Measurements from ENCODE around the gene LPIN1. TPM values are rescaled to one million over a fixed set of nuclear protein-coding genes. Genes with fewer than 3 reads are reported as not detected.

Gene LPIN1
- total RNA-seq, 2 experiments from 2014 or later: 115 to 128 TPM

DNA sequence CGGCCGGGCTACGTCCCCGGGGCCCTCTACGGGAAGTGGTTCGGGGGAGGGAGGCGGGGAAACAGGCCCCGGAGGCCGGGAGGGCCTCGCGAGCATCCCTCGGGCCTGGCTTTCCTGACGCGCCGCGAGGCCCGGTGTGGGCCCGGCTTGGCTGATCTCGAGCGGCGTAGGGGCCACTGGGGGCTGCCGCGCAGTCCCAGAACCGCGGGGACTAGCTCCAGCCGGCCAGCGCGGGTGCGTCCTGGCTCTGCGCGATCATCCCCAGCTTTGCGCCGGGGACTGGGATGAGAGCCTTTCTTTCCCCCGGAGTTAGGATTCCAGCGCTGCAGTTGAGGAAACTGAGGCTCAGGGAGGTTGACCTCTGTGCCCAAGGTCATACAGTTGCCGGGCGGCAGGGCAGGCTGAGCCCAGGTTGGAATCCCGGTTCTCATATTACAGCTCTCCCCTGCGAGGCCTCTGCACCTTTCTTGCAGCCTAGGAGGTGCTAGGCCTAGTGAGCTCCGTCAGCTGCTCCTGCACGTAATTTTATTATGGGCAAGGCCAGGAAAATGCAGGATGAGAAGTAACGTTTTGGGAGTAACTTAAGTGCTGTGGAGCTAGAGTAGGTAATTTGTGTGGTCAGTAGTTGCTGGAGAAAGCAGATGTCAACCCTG is 501 bp downstream of the LPIN1 start:
- Histone ChIP-seq H3K27ac (ENCODE audit: low read depth in 1 of 2, low read length in 2 of 2) (peak overlapping the region; percentile 71 to 80), H3K4me3 (ENCODE audit: low read length) (peak overlapping the region; percentile 74), H3K9me3 (ENCODE audit: control insufficient read depth in 1 of 2, insufficient read depth in 1 of 2, low read length in 2 of 2) (no peaks in the 10 kb centered on the region), H3K4me1 (ENCODE audit: insufficient read depth, low read length) (peaks cover 78% of the 10 kb centered on the region), H3K27me3 (ENCODE audit: control insufficient read depth in 1 of 2, insufficient read depth in 2 of 2, low read length in 2 of 2) (no peaks in the 10 kb centered on the region), H3K36me3 (ENCODE audit: insufficient read depth, low read length) (no peaks in the 10 kb centered on the region)
- TF ChIP-seq, protein P1, sequence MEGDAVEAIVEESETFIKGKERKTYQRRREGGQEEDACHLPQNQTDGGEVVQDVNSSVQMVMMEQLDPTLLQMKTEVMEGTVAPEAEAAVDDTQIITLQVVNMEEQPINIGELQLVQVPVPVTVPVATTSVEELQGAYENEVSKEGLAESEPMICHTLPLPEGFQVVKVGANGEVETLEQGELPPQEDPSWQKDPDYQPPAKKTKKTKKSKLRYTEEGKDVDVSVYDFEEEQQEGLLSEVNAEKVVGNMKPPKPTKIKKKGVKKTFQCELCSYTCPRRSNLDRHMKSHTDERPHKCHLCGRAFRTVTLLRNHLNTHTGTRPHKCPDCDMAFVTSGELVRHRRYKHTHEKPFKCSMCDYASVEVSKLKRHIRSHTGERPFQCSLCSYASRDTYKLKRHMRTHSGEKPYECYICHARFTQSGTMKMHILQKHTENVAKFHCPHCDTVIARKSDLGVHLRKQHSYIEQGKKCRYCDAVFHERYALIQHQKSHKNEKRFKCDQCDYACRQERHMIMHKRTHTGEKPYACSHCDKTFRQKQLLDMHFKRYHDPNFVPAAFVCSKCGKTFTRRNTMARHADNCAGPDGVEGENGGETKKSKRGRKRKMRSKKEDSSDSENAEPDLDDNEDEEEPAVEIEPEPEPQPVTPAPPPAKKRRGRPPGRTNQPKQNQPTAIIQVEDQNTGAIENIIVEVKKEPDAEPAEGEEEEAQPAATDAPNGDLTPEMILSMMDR (IDR thresholded peaks at IDR 0.05): no peak
- Mint-ChIP-seq H3K36me3 (ENCODE audit: low read depth) (no peaks in the 10 kb centered on the region), H3K4me1 (ENCODE audit: low read depth) (peaks cover 80% of the 10 kb centered on the region), H3K4me3 (peak overlapping the region; percentile 77), H3K27me3 (no peaks in the 10 kb centered on the region), H3K27ac (peak overlapping the region; percentile 95), H3K9me3 (no peaks in the 10 kb centered on the region)
- POLR2A ChIA-PET: interaction anchor here (0.6 to 2.0 kb wide), 8 partner anchors 8 to 54 kb away, joined by 3 to 11 read pairs (median 6); no protein-coding TSS in a partner anchor
- ATAC-seq (ENCODE audit: poor library complexity): peak; percentile 25
- intact Hi-C loops (cut with DNase I, micrococcal nuclease): loop anchor here in 1 of 2 experiments (2.0 to 10.0 kb wide), 6 partner anchors 32 to 980 kb away; partner anchors contain the start of genes E2F6, PDIA6, ROCK2 and SLC66A3
- CTCF ChIA-PET: interaction anchor here (0.8 to 1.9 kb wide), 7 partner anchors 7 to 39 kb away, joined by 3 to 7 read pairs (median 4); no protein-coding TSS in a partner anchor
- peak in 3 of 14 experiments; percentile 34 to 50 (median 34) for DNase-seq

GRCh38 chr2:11748018-11748860 is 1.8 kb downstream of the LPIN1 start:
- Histone ChIP-seq H3K27ac (ENCODE audit: low read depth in 1 of 2, low read length in 2 of 2) (peak overlapping the region; percentile 17 to 80), H3K36me3 (ENCODE audit: insufficient read depth, low read length) (no peaks in the 10 kb centered on the region), H3K9me3 (ENCODE audit: control insufficient read depth in 1 of 2, insufficient read depth in 1 of 2, low read length in 2 of 2) (no peaks in the 10 kb centered on the region), H3K27me3 (ENCODE audit: control insufficient read depth in 1 of 2, insufficient read depth in 2 of 2, low read length in 2 of 2) (no peaks in the 10 kb centered on the region), H3K4me3 (ENCODE audit: low read length) (peak overlapping the region; percentile 74), H3K4me1 (ENCODE audit: insufficient read depth, low read length) (peaks cover 82% of the 10 kb centered on the region)
- ATAC-seq (ENCODE audit: poor library complexity) (no peak), DNase-seq (peak in 2 of 14 experiments; percentile 27 to 29)
- H3K27ac Mint-ChIP-seq: peak overlapping the region; percentile 95
- TF ChIP-seq, protein P1 (IDR thresholded peaks at IDR 0.05): no peak
- ChIA-PET POLR2A (interaction anchor here (1.2 to 2.1 kb wide), 3 partner anchors 26 to 30 kb away, joined by 4 to 7 read pairs (median 5); no protein-coding TSS in a partner anchor), CTCF (no interaction called here)
- no peaks in the 10 kb centered on the region for H3K27me3 Mint-ChIP-seq
- no peaks in the 10 kb centered on the region for H3K9me3 Mint-ChIP-seq
- no peaks in the 10 kb centered on the region for H3K36me3 Mint-ChIP-seq (ENCODE audit: low read depth)
- intact Hi-C loops (cut with DNase I, micrococcal nuclease): loop anchor here in 1 of 2 experiments (2.0 to 10.0 kb wide), 5 partner anchors 25 to 979 kb away; partner anchors contain the start of genes PDIA6, ROCK2 and SLC66A3
- H3K4me3 Mint-ChIP-seq: peak overlapping the region; percentile 77
- peaks cover 87% of the 10 kb centered on the region for H3K4me1 Mint-ChIP-seq (ENCODE audit: low read depth)

Measured in CD4-positive, alpha-beta T cell (primary cell).